Measurements from ENCODE around the gene AFMID. TPM values are rescaled to one million over a fixed set of nuclear protein-coding genes. Genes with fewer than 3 reads are reported as not detected.
A peak's percentile ranks its signal among the peaks of the same experiment; 100 is the strongest.

AFMID gene
- total and polyA plus RNA-seq, 2 experiments from 2014 or later: 23.6 to 85.8 TPM

DNA sequence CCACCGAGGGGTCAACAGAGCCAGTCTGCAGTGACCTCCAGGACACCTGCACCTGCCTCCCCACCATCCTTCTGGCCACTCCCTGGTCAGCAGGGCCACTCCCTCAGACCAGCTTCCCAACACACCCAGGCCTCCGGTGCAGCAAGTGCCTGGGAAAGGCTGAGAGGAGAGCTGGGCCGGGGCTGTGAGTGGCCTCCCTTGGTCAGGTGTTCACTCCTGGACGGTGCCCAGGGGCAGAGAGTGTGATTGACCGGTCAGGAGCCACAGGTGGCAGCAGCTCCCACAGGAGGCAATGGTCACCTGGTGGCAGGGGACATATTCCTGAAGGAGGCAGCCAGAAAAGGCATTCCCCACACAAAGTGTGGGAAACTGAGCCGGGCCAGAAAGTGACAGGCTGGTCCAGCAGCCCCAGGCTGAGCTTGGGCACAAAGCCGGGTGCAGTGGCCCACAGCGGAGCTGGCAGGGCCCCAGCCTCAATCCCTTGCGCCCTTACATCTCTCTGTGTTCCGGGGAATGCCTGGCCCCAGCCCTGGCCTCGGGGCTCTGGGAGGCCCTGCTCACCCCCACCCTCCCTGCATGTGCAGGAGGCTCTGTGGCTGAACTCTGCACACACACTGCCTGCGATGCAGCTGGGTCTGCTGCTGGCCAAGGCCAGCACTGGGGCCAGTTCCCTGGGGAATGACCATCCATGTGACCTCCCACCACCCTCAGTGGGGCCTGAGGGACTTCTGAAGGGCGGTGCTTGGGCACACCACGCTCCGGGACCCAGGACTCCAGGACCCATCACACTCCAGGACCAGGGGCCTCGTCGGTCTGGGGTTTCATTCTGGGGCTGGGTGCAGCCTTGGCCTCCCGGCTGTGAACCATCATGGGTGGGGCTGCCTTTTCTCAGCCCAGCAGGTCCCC lies 42.2 kb upstream of the AFMID start:
- Histone ChIP-seq H3K9me3 (ENCODE audit: low read depth) (no peaks in the 10 kb centered on the region), H3K27ac (peak overlapping the region; percentile 28), H3K4me3 (no peak overlapping the region), H3K36me3 (no peaks in the 10 kb centered on the region), H3K27me3 (no peaks in the 10 kb centered on the region), H3K4me1 (ENCODE audit: low read depth) (peaks cover 22% of the 10 kb centered on the region)
- peak in 1 of 2 donors; percentile 18 for DNase-seq (ENCODE audit: low read depth in 1 of 2, low spot score in 1 of 2)
- TF ChIP-seq, protein P1, sequence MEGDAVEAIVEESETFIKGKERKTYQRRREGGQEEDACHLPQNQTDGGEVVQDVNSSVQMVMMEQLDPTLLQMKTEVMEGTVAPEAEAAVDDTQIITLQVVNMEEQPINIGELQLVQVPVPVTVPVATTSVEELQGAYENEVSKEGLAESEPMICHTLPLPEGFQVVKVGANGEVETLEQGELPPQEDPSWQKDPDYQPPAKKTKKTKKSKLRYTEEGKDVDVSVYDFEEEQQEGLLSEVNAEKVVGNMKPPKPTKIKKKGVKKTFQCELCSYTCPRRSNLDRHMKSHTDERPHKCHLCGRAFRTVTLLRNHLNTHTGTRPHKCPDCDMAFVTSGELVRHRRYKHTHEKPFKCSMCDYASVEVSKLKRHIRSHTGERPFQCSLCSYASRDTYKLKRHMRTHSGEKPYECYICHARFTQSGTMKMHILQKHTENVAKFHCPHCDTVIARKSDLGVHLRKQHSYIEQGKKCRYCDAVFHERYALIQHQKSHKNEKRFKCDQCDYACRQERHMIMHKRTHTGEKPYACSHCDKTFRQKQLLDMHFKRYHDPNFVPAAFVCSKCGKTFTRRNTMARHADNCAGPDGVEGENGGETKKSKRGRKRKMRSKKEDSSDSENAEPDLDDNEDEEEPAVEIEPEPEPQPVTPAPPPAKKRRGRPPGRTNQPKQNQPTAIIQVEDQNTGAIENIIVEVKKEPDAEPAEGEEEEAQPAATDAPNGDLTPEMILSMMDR (IDR thresholded peaks at IDR 0.05; ENCODE audit: low read depth, low read length): no peak

DNA sequence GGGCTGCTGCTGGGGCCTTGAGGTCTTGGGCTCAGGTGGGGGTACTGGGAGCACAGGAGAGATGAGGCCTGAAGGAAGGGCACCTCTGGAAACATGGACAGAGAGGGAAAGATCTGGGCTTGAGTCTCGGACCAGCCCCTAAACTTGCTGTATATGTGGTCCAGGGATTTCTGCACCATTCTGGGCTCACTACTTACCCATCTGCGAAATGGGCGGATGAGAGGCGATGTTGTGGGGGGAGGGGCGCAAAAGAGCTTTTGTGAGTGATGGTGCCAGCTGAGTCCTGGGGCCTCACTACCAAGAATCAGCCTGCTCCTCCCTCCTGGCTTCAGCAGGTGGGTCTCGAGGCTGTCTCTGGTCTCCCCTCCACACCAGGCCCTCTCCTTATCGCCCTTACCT lies 40.7 kb upstream of the AFMID start:
- H3K4me3 ChIP-seq: no peak overlapping the region
- H3K4me1 ChIP-seq (ENCODE audit: low read depth): peaks cover 22% of the 10 kb centered on the region
- no peak for DNase-seq (ENCODE audit: low read depth in 1 of 2, low spot score in 1 of 2)
- no peaks in the 10 kb centered on the region for H3K27me3 ChIP-seq
- H3K9me3 ChIP-seq (ENCODE audit: low read depth): no peaks in the 10 kb centered on the region
- no peaks in the 10 kb centered on the region for H3K36me3 ChIP-seq
- H3K27ac ChIP-seq: no peak overlapping the region
- TF ChIP-seq, protein P1 (IDR thresholded peaks at IDR 0.05; ENCODE audit: low read depth, low read length): no peak

DNA sequence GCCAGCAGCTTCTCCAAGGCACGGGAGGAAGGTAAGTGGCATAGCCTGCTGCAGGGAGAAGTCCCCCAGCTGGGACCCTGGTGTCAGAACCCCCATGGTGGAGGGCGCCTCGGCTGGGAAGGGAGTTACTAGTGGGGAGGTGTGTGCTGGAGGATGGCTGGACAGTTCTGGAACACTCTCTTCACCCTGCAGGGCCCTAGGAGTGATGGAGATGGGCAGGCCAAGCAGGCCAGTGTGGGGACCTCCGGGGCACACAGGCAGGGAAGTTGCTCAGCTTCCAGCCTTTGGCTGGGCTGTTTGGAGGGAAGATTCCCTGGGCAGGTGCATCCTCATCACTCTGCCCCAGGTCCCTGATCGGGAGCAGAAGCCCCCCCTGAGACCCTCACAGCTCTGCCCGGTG lies 40.3 kb upstream of the AFMID start:
- H3K27ac ChIP-seq: no peak overlapping the region
- H3K4me3 ChIP-seq: no peak overlapping the region
- TF ChIP-seq, protein P1 (IDR thresholded peaks at IDR 0.05; ENCODE audit: low read depth, low read length): no peak
- H3K4me1 ChIP-seq (ENCODE audit: low read depth): peaks cover 22% of the 10 kb centered on the region
- no peak for DNase-seq (ENCODE audit: low read depth in 1 of 2, low spot score in 1 of 2)
- no peaks in the 10 kb centered on the region for H3K9me3 ChIP-seq (ENCODE audit: low read depth)
- no peaks in the 10 kb centered on the region for H3K27me3 ChIP-seq
- no peaks in the 10 kb centered on the region for H3K36me3 ChIP-seq

DNA sequence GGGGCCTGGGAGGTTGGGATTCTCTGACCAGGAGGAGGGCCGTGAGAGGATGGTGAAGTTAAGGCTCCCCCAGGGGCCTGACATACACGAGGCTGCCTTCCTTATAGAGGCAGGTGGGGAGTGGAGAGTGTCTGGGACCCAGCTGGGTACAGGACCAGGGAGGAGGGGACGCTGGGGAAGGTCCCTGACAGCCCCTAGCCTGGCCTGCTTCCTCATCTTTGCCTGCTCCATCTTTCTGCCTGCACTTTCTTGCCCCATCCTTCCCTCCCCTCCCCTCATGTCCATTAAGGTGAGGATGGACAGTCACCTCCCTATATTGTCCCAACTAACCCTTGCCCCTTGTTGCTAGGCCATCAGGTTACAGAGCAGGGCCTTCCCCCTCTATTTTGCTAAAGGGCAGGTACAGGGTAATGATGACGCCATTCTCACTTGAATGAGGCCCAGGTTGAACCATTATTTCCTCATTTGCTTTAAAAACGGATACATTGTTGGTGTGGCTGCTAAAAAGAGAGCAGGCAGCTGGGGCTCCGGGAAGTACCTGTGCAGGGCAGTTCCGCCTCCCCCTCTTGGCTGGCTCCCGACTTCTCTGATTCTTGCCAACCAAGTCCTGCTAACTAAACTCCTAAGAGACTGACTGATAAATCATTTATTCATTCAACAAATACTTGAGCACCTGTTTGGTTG lies 39.7 kb upstream of the AFMID start:
- TF ChIP-seq, protein P1 (IDR thresholded peaks at IDR 0.05; ENCODE audit: low read depth, low read length): no peak
- DNase-seq (ENCODE audit: low read depth in 1 of 2, low spot score in 1 of 2): no peak
- H3K27ac ChIP-seq: no peak overlapping the region

DNA sequence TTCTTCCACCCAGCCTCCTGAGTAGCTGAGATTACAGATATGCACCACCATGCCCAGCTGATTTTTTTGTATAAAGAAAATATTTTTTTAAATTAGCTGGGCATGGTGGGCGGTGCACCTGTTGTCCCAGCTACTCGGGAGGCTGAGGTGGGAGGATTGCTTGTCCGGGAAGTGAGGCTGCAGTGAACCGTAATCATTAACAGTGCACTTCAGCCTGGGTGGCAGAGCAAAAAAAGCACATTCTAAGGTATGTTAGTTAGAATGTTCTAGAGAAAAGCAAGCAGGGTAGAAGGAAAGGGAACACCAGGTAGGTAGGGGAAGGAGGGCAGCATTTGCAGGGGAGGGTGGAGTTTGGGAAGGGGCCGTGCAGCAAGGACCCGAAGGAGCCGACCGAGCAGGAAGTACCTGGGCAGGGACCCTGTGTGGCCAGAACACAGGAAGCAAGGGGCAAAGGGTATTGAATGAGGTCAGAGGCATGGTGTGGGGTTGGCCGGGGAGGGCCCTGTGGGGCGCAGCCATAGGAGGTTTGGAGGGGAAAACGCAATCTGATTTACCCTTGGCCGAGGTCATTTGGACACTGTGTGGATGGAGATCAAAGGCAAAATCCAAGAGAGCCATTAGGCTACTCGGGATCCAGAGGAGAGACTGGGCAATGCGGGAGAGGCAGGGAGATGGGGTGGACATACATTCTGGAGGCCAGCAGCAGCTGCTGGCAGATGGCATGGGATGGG lies 38.7 kb upstream of the AFMID start:
- Histone ChIP-seq H3K27me3 (no peaks in the 10 kb centered on the region), H3K4me3 (no peak overlapping the region), H3K36me3 (no peaks in the 10 kb centered on the region), H3K4me1 (ENCODE audit: low read depth) (peaks cover 19% of the 10 kb centered on the region), H3K9me3 (ENCODE audit: low read depth) (no peaks in the 10 kb centered on the region), H3K27ac (no peak overlapping the region)
- TF ChIP-seq, protein P1 (IDR thresholded peaks at IDR 0.05; ENCODE audit: low read depth, low read length): no peak
- no peak for DNase-seq (ENCODE audit: low read depth in 1 of 2, low spot score in 1 of 2)

More for the DNA sequence above, 39.7 kb upstream of the AFMID start:
- no peak overlapping the region for H3K4me3 ChIP-seq
- no peaks in the 10 kb centered on the region for H3K36me3 ChIP-seq
- peaks cover 22% of the 10 kb centered on the region for H3K4me1 ChIP-seq (ENCODE audit: low read depth)
- no peaks in the 10 kb centered on the region for H3K27me3 ChIP-seq
- H3K9me3 ChIP-seq (ENCODE audit: low read depth): no peaks in the 10 kb centered on the region

All from cardiac muscle cell (in vitro differentiated cells and primary cell).